H1 (cell line): ENCODE measurements around the gene COQ9. TPM values are rescaled to one million over a fixed set of nuclear protein-coding genes. Genes with fewer than 3 reads are reported as not detected.
A peak's percentile ranks its signal among the peaks of the same experiment; 100 is the strongest.

ENCODE experiments used
- ATF2 ChIP-seq: IDR thresholded peaks from 2 replicates; pipeline ENCODE4 v1.6.1; 2012; ENCODE audit warnings: low read length, inconsistent platforms
- BACH1 ChIP-seq: IDR thresholded peaks from 2 replicates; pipeline ENCODE4 v1.6.1; 2012; ENCODE audit warnings: low read length, improper control_type of control experiment
- CBX5 ChIP-seq: fragments of 300-800, 300-1000 bp; sonication (generic); IDR thresholded peaks from 2 replicates; pipeline ENCODE4 v1.7.1; 2016; ENCODE audit warnings: antibody characterized with exemption, low read length, low read depth
- CHD1 ChIP-seq: IDR thresholded peaks from 2 replicates; pipeline ENCODE4 v1.6.1; 2012; ENCODE audit warnings: low read depth, low read length, improper control_type of control experiment
- CREB1 ChIP-seq: IDR thresholded peaks from 2 replicates; pipeline ENCODE4 v1.6.1; 2012; ENCODE audit warnings: inconsistent platforms
- CTCF ChIP-seq, 3 experiments: IDR thresholded peaks; 1 replicate in 2 of 3; 2 replicates in 1 of 3; pipeline versions ENCODE4 v1.5.1 to v1.6.1; 2011; ENCODE audit warnings: low read length in 3 of 3, mild to moderate bottlenecking in 3 of 3, inconsistent platforms in 2 of 3, low read depth in 1 of 3, moderate library complexity in 1 of 3; ENCODE audit not compliant: insufficient read depth in 1 of 3; ENCODE audit errors: control extremely low read depth in 1 of 3
- GTF2F1 ChIP-seq: IDR thresholded peaks from 2 replicates; pipeline ENCODE4 v1.6.1; 2012; ENCODE audit warnings: low read depth, low read length, improper control_type of control experiment, borderline replicate concordance
- HDAC2 ChIP-seq, 2 experiments: fragments of 300-600 bp in 1 of 2; sonication (generic) in 1 of 2; IDR thresholded peaks; 2 replicates each; pipeline ENCODE4 v1.6.1; 2011 to 2012; ENCODE audit warnings: low read depth in 2 of 2, low read length in 2 of 2, mild to moderate bottlenecking in 2 of 2, moderate library complexity in 2 of 2, borderline replicate concordance in 1 of 2, inconsistent platforms in 1 of 2
- JUND ChIP-seq: IDR thresholded peaks from 2 replicates; pipeline ENCODE4 v1.6.1; 2011; ENCODE audit warnings: mild to moderate bottlenecking, improper control_type of control experiment, low read length
- KDM1A ChIP-seq: fragments of 200-600, 300-600 bp; sonication (generic); IDR thresholded peaks from 2 replicates; pipeline ENCODE4 v1.7.1; 2016; ENCODE audit warnings: mild to moderate bottlenecking, low read length, borderline replicate concordance
- MAX ChIP-seq: IDR thresholded peaks from 2 replicates; pipeline ENCODE4 v1.6.1; 2012; ENCODE audit warnings: inconsistent platforms
- POLR2A ChIP-seq, 2 experiments: IDR thresholded peaks; 1 replicate in 1 of 2; 2 replicates in 1 of 2; pipeline ENCODE4 v1.6.1; 2011; ENCODE audit warnings: low read depth in 2 of 2, low read length in 2 of 2, mild to moderate bottlenecking in 2 of 2; ENCODE audit errors: control extremely low read depth in 1 of 2
- POU5F1 ChIP-seq: IDR thresholded peaks from 2 replicates; pipeline ENCODE4 v1.6.1; 2011; ENCODE audit warnings: low read depth, mild to moderate bottlenecking, low read length, moderate library complexity
- RAD21 ChIP-seq, 2 experiments: IDR thresholded peaks in 1 of 2; conservative IDR thresholded peaks in 1 of 2; 2 replicates each; pipeline ENCODE4 v1.6.1; 2011; ENCODE audit warnings: low read depth in 2 of 2, low read length in 2 of 2, improper control_type of control experiment in 1 of 2, inconsistent platforms in 1 of 2, mild to moderate bottlenecking in 1 of 2, moderate library complexity in 1 of 2
- RBBP5 ChIP-seq: IDR thresholded peaks from 2 replicates; pipeline ENCODE4 v1.7.1; 2012; ENCODE audit warnings: low read depth, mild to moderate bottlenecking, inconsistent platforms, low read length, moderate library complexity, borderline replicate concordance
- SIRT6 ChIP-seq: IDR thresholded peaks from one replicate; pipeline ENCODE4 v1.7.1; 2012; ENCODE audit warnings: low read length, inconsistent platforms
- SRF ChIP-seq: IDR thresholded peaks from 2 replicates; pipeline ENCODE4 v1.6.1; 2011; ENCODE audit warnings: mild to moderate bottlenecking, low read depth, low read length, moderate library complexity
- TEAD4 ChIP-seq: IDR thresholded peaks from 2 replicates; pipeline ENCODE4 v1.6.1; 2012; ENCODE audit warnings: low read depth, low read length, inconsistent platforms, mixed read lengths
- YY1 ChIP-seq: IDR thresholded peaks from 2 replicates; pipeline ENCODE4 v1.6.1; 2011; ENCODE audit warnings: low read depth, mild to moderate bottlenecking, low read length
- ZNF274 ChIP-seq: IDR thresholded peaks from 2 replicates; pipeline ENCODE4 v1.7.0; 2012; ENCODE audit warnings: low read length, borderline replicate concordance; ENCODE audit errors: extremely low read depth
- polyA plus RNA-seq, 7 experiments: library from polyadenylated mRNA; depleted of rRNA in 3 of 7; stranded (reverse) in 5 of 7; unstranded in 2 of 7; fragments of >200 nt in 5 of 7; fragments of 200-250 nt in 2 of 7; gene quantifications; 1 replicate in 5 of 7; 2 replicates in 1 of 7; 4 replicates in 1 of 7; pipeline versions ENCODE4 v1.2.1 to v1.2.3, GENCODE V29; 2011 to 2013; ENCODE audit warnings: missing spikeins in 2 of 7, mixed read lengths in 2 of 7
- total RNA-seq: library from RNA; stranded (reverse); fragmentation: NEBNext Ultra II Directional; extraction: Animal tissue kit (Norgen Biotek cat#: 25700); gene quantifications from 2 replicates; pipeline ENCODE4 v1.2.1, GENCODE V29; 2021

COQ9 gene
- total and polyA plus RNA-seq, 2 of the 8 experiments (the other 6 are each of a cell fraction or from before 2014, with no cell fraction given), result 33.3 to 60.3 TPM

GRCh38 chr16:57447186-57447962 lies at the start of gene COQ9, which contains the start of gene CIAPIN1 (continued):
- TF ChIP-seq POU5F1 (no peak), SIRT6 (no peak), ZNF274 (no peak), MAX (peak; percentile 79), SRF (peak; percentile 33; the same call in 1 of the 2 replicates), ATF2 (0 out of 2 replicates have a peak, but pooled peaks have one; percentile 4), RBBP5 (no peak; the same call in 1 of the 2 replicates), CREB1 (peak; percentile 94), CBX5 (no peak), YY1 (peak; percentile 99), HDAC2 (IDR thresholded peaks at IDR 0.05; ENCODE audit: borderline replicate concordance in 1 of 2, low read depth in 2 of 2, low read length in 2 of 2) (peak in 1 of 2 experiments; percentile 84; a peak in 1 of 4 replicates), JUND (no peak), TEAD4 (no peak), CTCF (IDR thresholded peaks at IDR 0.05; ENCODE audit: control extremely low read depth in 1 of 3, insufficient read depth in 1 of 3, low read depth in 1 of 3, low read length in 3 of 3) (no peak), GTF2F1 (peak; percentile 55; the same call in 1 of the 2 replicates), RAD21 (IDR thresholded peaks at IDR 0.05 in 1 of 2, conservative IDR thresholded peaks at IDR 0.05 in 1 of 2; ENCODE audit: low read depth in 2 of 2, low read length in 2 of 2) (no peak), BACH1 (peak; percentile 76; the same call in 1 of the 2 replicates), CHD1 (no peak), KDM1A (no peak), POLR2A (IDR thresholded peaks at IDR 0.05; ENCODE audit: control extremely low read depth in 1 of 2, low read depth in 2 of 2, low read length in 2 of 2) (peak; percentile 76 to 95)
